BE2C (cell line): ENCODE data around the gene CDH23.

Experiments used
- DNase-seq: peaks from one replicate; pipeline ENCODE4 v3.0.0-alpha.2; 2020
- H3K27me3 ChIP-seq: fragments of 250-450 bp; sonication (Bioruptor Pico); 2 replicates; pipeline ENCODE4 v1.5.1; 2020; ENCODE audit warnings: mild to moderate bottlenecking
- H3K36me3 ChIP-seq: fragments of 250-450 bp; sonication (Bioruptor Pico); 2 replicates; pipeline ENCODE4 v1.5.1; 2020; ENCODE audit warnings: mild to moderate bottlenecking
- H3K4me1 ChIP-seq: fragments of 250-450 bp; sonication (Bioruptor Pico); 2 replicates; pipeline ENCODE4 v1.5.1; 2020
- H3K4me3 ChIP-seq: 2 replicates; pipeline ENCODE4 v1.5.1; 2011; ENCODE audit warnings: low read depth, low read length
- H3K9me3 ChIP-seq: fragments of 250-450 bp; sonication (Bioruptor Pico); 2 replicates; pipeline ENCODE4 v1.5.1; 2020
- CTCF ChIP-seq: IDR thresholded peaks from 2 replicates; pipeline ENCODE4 v1.5.1; 2012; ENCODE audit warnings: mild to moderate bottlenecking, low read depth, low read length

Gene CDH23

GRCh38 chr10:71435571-71436267, 39.0 kb downstream of the CDH23 start:
- Histone ChIP-seq H3K27me3 (no peaks in the 10 kb centered on the region), H3K4me1 (no peaks in the 10 kb centered on the region), H3K9me3 (no peaks in the 10 kb centered on the region), H3K4me3 (no peak overlapping the region), H3K36me3 (no peaks in the 10 kb centered on the region)
- no peak for TF ChIP-seq CTCF
- DNase-seq = no peak

GRCh38 chr10:71436268-71437125, 39.8 kb downstream of the CDH23 start:
- Histone ChIP-seq H3K27me3 (no peaks in the 10 kb centered on the region), H3K4me1 (no peaks in the 10 kb centered on the region), H3K36me3 (no peaks in the 10 kb centered on the region), H3K9me3 (no peaks in the 10 kb centered on the region), H3K4me3 (no peak overlapping the region)
- DNase-seq = no peak
- no peak for TF ChIP-seq CTCF

GRCh38 chr10:71437537-71438092, 40.9 kb downstream of the CDH23 start:
- no peak for TF ChIP-seq CTCF
- no peaks in the 10 kb centered on the region for H3K4me1 ChIP-seq
- DNase-seq = no peak
- no peaks in the 10 kb centered on the region for H3K9me3 ChIP-seq
- H3K4me3 ChIP-seq = no peak overlapping the region
- H3K36me3 ChIP-seq = no peaks in the 10 kb centered on the region
- H3K27me3 ChIP-seq = no peaks in the 10 kb centered on the region

GRCh38 chr10:71438761-71439160, 42.0 kb downstream of the CDH23 start:
- no peaks in the 10 kb centered on the region for H3K4me1 ChIP-seq
- DNase-seq = no peak
- H3K27me3 ChIP-seq = no peaks in the 10 kb centered on the region
- no peak for TF ChIP-seq CTCF
- H3K36me3 ChIP-seq = no peaks in the 10 kb centered on the region
- no peaks in the 10 kb centered on the region for H3K9me3 ChIP-seq
- H3K4me3 ChIP-seq = no peak overlapping the region

GRCh38 chr10:71439670-71440425, 43.1 kb downstream of the CDH23 start:
- Histone ChIP-seq H3K27me3 (no peaks in the 10 kb centered on the region), H3K4me3 (no peak overlapping the region), H3K36me3 (no peaks in the 10 kb centered on the region), H3K9me3 (no peaks in the 10 kb centered on the region), H3K4me1 (no peaks in the 10 kb centered on the region)
- TF ChIP-seq CTCF = no peak
- DNase-seq = no peak
